KMS-11 (cell line): Measurements from ENCODE around the gene F8A3.
"Not testable (repeated sequence)": the region's sequence is repeated elsewhere in the genome, so short reads cannot be mapped to it uniquely, and the experiment has no call there.

ENCODE experiments used
- H2AFZ ChIP-seq: fragments of 200-600 bp; sonication (generic); 2 replicates; pipeline ENCODE4 v1.6.1; 2016; ENCODE audit warnings: antibody characterized with exemption, mixed run types, low read depth
- H3K27ac ChIP-seq: fragments of 200-600 bp; sonication (generic); 2 replicates; pipeline ENCODE4 v1.6.1; 2016; ENCODE audit warnings: mild to moderate bottlenecking, mixed run types
- H3K27me3 ChIP-seq: fragments of 200-600 bp; sonication (generic); 2 replicates; pipeline ENCODE4 v1.6.1; 2017; ENCODE audit warnings: mild to moderate bottlenecking, low read depth, mixed run types, moderate library complexity; ENCODE audit not compliant: insufficient read depth
- H3K36me3 ChIP-seq: fragments of 200-600 bp; sonication (generic); 2 replicates; pipeline ENCODE4 v1.6.1; 2017; ENCODE audit warnings: mild to moderate bottlenecking, mixed run types; ENCODE audit not compliant: insufficient read depth
- H3K4me1 ChIP-seq: fragments of 200-600 bp; sonication (generic); 2 replicates; pipeline ENCODE4 v1.6.1; 2016; ENCODE audit warnings: mild to moderate bottlenecking, low read depth, mixed run types; ENCODE audit not compliant: poor library complexity, severe bottlenecking
- H3K4me2 ChIP-seq: fragments of 200-600 bp; sonication (generic); 2 replicates; pipeline ENCODE4 v1.7.0; 2016; ENCODE audit warnings: mild to moderate bottlenecking, mixed run types
- H3K4me3 ChIP-seq: fragments of 200-600 bp; sonication (generic); IDR thresholded peaks from 2 replicates; pipeline ENCODE4 v1.6.1; 2017; ENCODE audit warnings: low read depth, low read length, mixed read lengths; ENCODE audit not compliant: insufficient read depth
- H3K79me2 ChIP-seq: fragments of 200-600 bp; sonication (generic); 2 replicates; pipeline ENCODE4 v1.6.1; 2016; ENCODE audit warnings: low read depth, mixed run types; ENCODE audit not compliant: insufficient read depth
- H3K9ac ChIP-seq: fragments of 200-600 bp; sonication (generic); 2 replicates; pipeline ENCODE4 v1.6.1; 2016; ENCODE audit warnings: mild to moderate bottlenecking, mixed run types
- H4K20me1 ChIP-seq: fragments of 200-600 bp; sonication (generic); 2 replicates; pipeline ENCODE4 v1.6.1; 2016; ENCODE audit warnings: mild to moderate bottlenecking, mixed run types; ENCODE audit not compliant: insufficient read depth
- CTCF ChIP-seq: fragments of 200-600 bp; sonication (generic); conservative IDR thresholded peaks from 2 replicates; pipeline ENCODE4 v1.6.1; 2017; ENCODE audit warnings: low read depth, mild to moderate bottlenecking, antibody characterized with exemption, low read length, moderate library complexity, mixed read lengths

The F8A3 gene

GRCh38 chrX:155458471-155458870 is at the start of gene F8A3:
Gene F8A3, minus strand, starts transcription at chrX:155458620. Its CDS starts 20 bp downstream, at chrX:155458600.
- not testable (repeated sequence) for H3K27me3 ChIP-seq, H4K20me1 ChIP-seq, H3K9ac ChIP-seq, H3K4me2 ChIP-seq, H3K4me3 ChIP-seq, H3K4me1 ChIP-seq, H3K36me3 ChIP-seq, H2AFZ ChIP-seq, H3K79me2 ChIP-seq, H3K27ac ChIP-seq

GRCh38 chrX:155505296-155505695 is 46.9 kb upstream of the F8A3 start:
- no peaks in the 10 kb centered on the region for H4K20me1 ChIP-seq

GRCh38 chrX:155495134-155495533 is 36.7 kb upstream of the F8A3 start:
- not testable (repeated sequence) for H3K27me3 ChIP-seq, H3K36me3 ChIP-seq, H3K4me3 ChIP-seq, H3K4me1 ChIP-seq, H3K79me2 ChIP-seq, H3K27ac ChIP-seq, H3K9ac ChIP-seq, H3K4me2 ChIP-seq, H4K20me1 ChIP-seq, H2AFZ ChIP-seq

More at GRCh38 chrX:155505296-155505695, 46.9 kb upstream of the F8A3 start:
- Histone ChIP-seq H3K27me3 (no peaks in the 10 kb centered on the region), H3K27ac (no peak overlapping the region), H2AFZ (no peak overlapping the region), H3K4me2 (no peak overlapping the region), H3K9ac (no peak overlapping the region), H3K4me3 (no peak overlapping the region), H3K36me3 (no peaks in the 10 kb centered on the region), H3K79me2 (no peaks in the 10 kb centered on the region), H3K4me1 (no peaks in the 10 kb centered on the region)
- TF ChIP-seq CTCF, result no peak

GRCh38 chrX:155491421-155491820 is 33.0 kb upstream of the F8A3 start:
- not testable (repeated sequence) for H3K4me3 ChIP-seq, H3K36me3 ChIP-seq, H3K27me3 ChIP-seq, H3K4me1 ChIP-seq, H2AFZ ChIP-seq, H4K20me1 ChIP-seq, H3K27ac ChIP-seq, H3K9ac ChIP-seq, H3K4me2 ChIP-seq, H3K79me2 ChIP-seq

GRCh38 chrX:155477136-155477535 is 18.7 kb upstream of the F8A3 start:
- not testable (repeated sequence) for H4K20me1 ChIP-seq

GRCh38 chrX:155466269-155466938 is 8.0 kb upstream of the F8A3 start:
- H2AFZ ChIP-seq, H3K9ac ChIP-seq, H3K4me3 ChIP-seq, H3K36me3 ChIP-seq, H3K4me2 ChIP-seq, H3K79me2 ChIP-seq, H4K20me1 ChIP-seq, H3K27ac ChIP-seq, H3K27me3 ChIP-seq, H3K4me1 ChIP-seq: not testable (repeated sequence)

More at GRCh38 chrX:155477136-155477535, 18.7 kb upstream of the F8A3 start:
- not testable (repeated sequence) for H3K4me2 ChIP-seq, H3K4me3 ChIP-seq, H3K4me1 ChIP-seq, H3K27ac ChIP-seq, H3K36me3 ChIP-seq, H3K9ac ChIP-seq, H3K79me2 ChIP-seq, H2AFZ ChIP-seq, H3K27me3 ChIP-seq

- not testable (repeated sequence) for H3K4me2 ChIP-seq, H4K20me1 ChIP-seq, H3K4me1 ChIP-seq, H3K27ac ChIP-seq, H2AFZ ChIP-seq, H3K79me2 ChIP-seq, H3K36me3 ChIP-seq, H3K4me3 ChIP-seq, H3K9ac ChIP-seq, H3K27me3 ChIP-seq
Measured at GRCh38 chrX:155460501-155460900, 2.1 kb upstream of the F8A3 start.

GRCh38 chrX:155457761-155458447 is 516 bp downstream of the F8A3 start:
- H3K4me2 ChIP-seq, H3K4me3 ChIP-seq, H3K27ac ChIP-seq, H3K4me1 ChIP-seq, H3K9ac ChIP-seq, H4K20me1 ChIP-seq, H2AFZ ChIP-seq, H3K79me2 ChIP-seq, H3K36me3 ChIP-seq, H3K27me3 ChIP-seq: not testable (repeated sequence)
